A673 (cell line): ENCODE results near the gene HACD4.

Source experiments
- CTCF ChIP-seq: fragments of 300-800, 200-600 bp; sonication (generic); conservative IDR thresholded peaks from 2 replicates; pipeline ENCODE4 v1.5.1; 2017; ENCODE audit warnings: low read depth, mild to moderate bottlenecking, antibody characterized with exemption, low read length, moderate library complexity, mixed read lengths
- EZH2 ChIP-seq: fragments of 200-600 bp; sonication (generic); IDR thresholded peaks from 2 replicates; pipeline ENCODE4 v1.6.1; 2017; ENCODE audit warnings: borderline replicate concordance, low read depth, mild to moderate bottlenecking, mixed read lengths, antibody characterized with exemption, low read length; ENCODE audit not compliant: poor library complexity, severe bottlenecking

- no peak for TF ChIP-seq CTCF
- no peak for TF ChIP-seq EZH2
Observed at GRCh38 chr9:21043841-21044240, 12.4 kb upstream of the HACD4 start.
